HTR-8/SVneo (cell line): ENCODE measurements around the gene CRADD.
"Not testable (repeated sequence)": the region's sequence is repeated elsewhere in the genome, so short reads cannot be mapped to it uniquely, and the experiment has no call there.

Source experiments
- DNase-seq: peaks from one replicate; pipeline ENCODE4 v3.0.0; 2011; ENCODE audit warnings: low spot score, mixed read lengths; ENCODE audit not compliant: insufficient read length
- FAIRE-seq: peaks from 2 replicates; lab custom pipeline; 2011; peaks lifted over from hg19 to GRCh38; lab: Jason Lieb, UNC

The CRADD gene

DNA sequence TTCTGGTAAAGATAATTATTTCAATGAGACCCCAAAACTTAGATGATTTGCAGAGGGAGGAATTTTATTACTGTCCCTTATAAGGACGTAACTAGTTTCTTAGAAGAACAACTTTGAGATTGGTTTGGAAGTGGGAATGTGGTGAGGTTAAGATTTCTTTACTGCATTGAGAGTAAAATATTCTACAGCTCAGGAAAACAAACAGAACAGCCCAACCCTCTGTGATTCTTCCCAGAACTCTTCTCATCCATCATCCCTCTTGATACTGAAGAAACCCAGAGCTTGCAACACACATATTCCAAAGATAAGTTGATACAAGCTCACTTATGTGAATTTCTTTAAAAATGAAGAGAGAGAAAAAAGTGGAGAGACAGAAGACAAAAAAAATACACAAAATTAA lies 234.2 kb downstream of the CRADD start:
- DNase-seq (no peak), FAIRE-seq (no peak)

DNA sequence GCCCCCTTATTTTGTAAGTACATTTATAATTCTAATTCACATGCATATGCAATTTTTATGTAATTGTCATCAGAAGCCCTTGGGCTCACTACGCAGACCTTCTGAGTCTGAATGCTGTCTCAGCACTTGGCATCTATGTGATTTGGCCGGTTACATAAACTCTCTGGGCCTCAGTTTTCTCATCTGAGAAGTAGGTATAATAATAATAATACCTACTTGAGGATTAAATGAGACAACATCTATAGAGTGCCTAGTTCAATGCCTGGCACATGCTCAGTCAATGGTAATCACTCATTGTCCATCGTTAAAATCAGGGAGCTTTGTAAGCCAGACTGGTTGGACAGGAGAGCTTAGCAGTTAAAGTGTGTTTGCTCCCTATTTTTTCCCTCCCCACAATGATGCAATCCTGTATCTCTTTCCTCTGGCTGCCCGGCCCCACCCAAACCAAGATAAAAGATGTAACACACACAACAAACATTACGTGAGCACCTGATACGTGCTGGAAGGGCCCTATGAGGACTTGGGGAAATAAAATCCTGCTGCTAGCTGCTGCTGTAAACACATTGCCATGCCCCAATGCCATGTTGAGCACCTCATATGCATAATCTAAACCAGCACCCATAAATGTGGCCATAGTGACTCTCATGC lies 235.0 kb downstream of the CRADD start:
- no peak for DNase-seq
- no peak for FAIRE-seq

DNA sequence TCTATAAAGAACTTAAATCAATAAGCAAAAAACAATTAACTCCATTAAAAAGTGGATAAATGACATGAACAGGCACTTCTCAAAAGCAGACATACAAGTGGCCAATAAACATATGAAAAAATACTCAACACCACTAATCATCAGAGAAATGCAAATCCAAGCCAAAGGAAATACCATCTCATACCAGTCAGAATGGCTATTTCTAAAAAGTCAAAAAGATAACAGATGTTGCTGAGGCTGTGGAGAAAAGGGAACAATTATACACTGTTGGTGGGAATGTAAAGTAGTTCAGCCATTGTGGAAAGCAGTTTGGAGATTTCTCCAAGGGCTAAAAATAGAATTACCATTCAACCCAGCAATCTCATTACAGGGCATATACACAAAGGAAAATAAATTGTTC lies 236.7 kb downstream of the CRADD start:
- FAIRE-seq (no peak), DNase-seq (no peak)

GRCh38 chr12:93914281-93914680 lies 237.1 kb downstream of the CRADD start:
- DNase-seq (no peak), FAIRE-seq (no peak)

DNA sequence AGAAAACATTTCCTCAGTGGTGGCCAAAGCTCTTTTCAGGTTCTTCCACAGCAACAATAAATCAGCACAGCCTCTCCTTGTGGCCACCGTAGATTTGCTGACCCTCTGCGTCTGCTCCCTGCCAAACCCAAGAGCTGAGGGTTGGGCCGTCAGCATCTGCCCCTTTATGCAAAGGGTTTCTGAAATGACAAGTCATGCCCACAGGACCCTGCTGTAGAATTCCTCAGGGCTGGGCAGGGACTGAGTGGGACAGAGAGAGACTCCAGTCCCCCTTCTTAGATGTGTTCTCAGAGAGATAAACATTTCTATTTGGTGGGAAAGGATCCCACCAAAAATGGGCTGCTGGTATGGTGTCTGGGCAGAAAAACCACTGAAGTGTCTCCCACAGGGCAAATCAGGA lies 238.2 kb downstream of the CRADD start:
- FAIRE-seq = no peak
- DNase-seq = no peak

DNA sequence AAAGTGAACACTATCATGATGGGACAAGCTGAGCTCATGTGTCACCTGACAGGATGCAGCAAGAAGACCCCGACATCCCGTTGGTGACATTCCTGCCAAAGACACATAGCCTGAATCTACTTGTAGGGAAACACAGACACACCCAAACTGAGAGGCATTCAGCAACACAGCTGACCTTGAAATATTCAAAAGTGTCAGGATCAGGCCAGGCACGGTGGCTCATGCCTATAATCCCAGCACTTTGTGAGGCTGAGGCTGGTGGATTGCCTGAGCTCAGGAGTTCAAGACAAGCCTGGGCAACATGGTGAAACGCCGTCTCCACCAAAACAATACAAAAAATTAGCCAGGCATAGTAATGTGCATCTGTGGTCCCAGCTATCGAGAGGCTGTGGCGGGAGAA lies 239.2 kb downstream of the CRADD start:
- DNase-seq = no peak
- FAIRE-seq = no peak

DNA sequence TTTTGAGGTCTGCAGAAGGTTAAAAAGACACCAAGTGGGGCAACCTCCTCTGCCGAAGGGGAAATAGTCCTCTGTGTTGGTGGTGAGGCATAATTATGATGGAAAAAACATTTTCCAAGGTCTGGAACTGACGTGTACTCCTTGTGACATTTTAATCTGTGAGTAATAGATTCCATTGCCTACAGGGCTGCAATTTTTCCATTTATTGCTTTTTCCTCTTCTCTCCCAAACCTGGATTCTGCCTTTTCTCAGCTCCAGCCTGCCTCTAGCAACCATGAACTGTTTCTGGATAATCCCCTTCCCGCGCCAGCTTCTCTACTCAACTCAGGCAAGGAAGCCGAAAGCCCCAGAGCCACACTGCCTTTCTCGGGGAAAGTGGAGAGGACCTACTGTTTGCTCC lies 241.1 kb downstream of the CRADD start:
- DNase-seq = no peak
- FAIRE-seq = no peak

- DNase-seq (no peak), FAIRE-seq (no peak)
Measured at GRCh38 chr12:93918900-93919299, 241.7 kb downstream of the CRADD start.

- FAIRE-seq (no peak), DNase-seq (no peak)
Measured at GRCh38 chr12:93921521-93921920, 244.3 kb downstream of the CRADD start.

DNA sequence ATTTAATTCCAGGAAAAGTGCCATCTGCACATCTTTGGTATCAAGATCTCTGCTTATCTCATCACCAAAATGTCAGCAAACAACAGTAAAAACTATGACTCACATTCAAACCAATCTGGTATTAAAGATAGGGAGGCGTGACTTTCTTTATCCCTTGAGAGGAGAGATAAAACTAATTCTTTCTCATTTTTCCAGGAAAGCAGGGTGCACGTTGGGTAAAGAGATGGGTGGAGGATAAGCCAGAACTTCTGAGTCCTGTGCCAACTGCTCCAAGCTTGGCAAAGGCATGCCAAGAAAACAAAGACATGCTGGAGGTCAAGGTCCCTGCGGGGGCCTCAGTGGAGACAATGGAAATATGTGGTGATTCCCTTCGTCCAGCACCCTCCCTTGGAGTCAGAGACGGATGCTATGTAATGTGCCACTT lies 245.4 kb downstream of the CRADD start:
- DNase-seq (no peak), FAIRE-seq (no peak)

GRCh38 chr12:93924367-93924766 lies 247.2 kb downstream of the CRADD start:
- no peak for DNase-seq
- no peak for FAIRE-seq

GRCh38 chr12:93925585-93926205 lies 248.5 kb downstream of the CRADD start:
- FAIRE-seq (no peak), DNase-seq (no peak)

GRCh38 chr12:93926237-93926636 lies 249.1 kb downstream of the CRADD start:
- FAIRE-seq (no peak), DNase-seq (no peak)

DNA sequence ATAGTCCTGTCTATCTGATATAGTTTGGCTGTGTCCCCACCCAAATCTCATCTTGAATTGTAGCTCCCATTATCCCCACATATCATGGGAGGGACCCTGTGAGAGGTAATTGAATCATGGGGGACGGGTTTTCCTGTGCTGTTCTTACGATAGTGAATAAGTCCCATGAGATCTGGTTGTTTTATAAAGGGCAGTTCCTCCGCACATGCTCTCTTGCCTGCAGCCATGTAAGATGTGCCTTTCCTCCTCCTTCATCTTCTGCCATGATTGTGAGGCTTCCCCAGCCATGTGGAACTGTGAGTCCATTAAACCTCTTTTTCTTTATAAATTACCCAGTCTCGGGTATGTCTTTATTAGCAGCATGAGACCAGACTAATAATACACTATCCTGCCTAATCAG lies 251.9 kb downstream of the CRADD start:
- not testable (repeated sequence) for FAIRE-seq, DNase-seq

DNA sequence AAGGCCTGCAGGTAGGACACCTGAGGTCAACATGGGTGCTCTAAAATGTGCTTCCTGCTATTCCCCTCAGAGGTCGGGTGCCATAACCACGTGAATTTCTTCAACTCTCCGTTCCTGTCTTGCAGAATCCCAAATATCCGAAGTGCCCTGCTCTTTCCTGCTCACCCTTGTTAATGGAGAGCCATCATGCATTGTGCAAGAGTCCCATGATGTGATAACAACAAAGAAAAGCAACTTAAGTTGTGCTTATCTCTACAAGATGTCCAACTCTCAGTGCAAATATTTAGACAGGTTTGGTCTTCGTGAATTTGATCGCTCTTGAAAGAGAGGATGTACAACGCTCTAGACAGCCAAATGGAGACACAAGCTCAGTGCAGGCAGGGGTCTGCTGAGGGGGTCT lies 260.6 kb downstream of the CRADD start:
- no peak for DNase-seq
- no peak for FAIRE-seq

GRCh38 chr12:93938317-93938716 lies 261.1 kb downstream of the CRADD start:
- FAIRE-seq (no peak), DNase-seq (no peak)

GRCh38 chr12:93938931-93939330 lies 261.8 kb downstream of the CRADD start:
- no peak for DNase-seq
- no peak for FAIRE-seq

GRCh38 chr12:93939641-93940325 lies 262.6 kb downstream of the CRADD start:
- no peak for FAIRE-seq
- DNase-seq = no peak

DNA sequence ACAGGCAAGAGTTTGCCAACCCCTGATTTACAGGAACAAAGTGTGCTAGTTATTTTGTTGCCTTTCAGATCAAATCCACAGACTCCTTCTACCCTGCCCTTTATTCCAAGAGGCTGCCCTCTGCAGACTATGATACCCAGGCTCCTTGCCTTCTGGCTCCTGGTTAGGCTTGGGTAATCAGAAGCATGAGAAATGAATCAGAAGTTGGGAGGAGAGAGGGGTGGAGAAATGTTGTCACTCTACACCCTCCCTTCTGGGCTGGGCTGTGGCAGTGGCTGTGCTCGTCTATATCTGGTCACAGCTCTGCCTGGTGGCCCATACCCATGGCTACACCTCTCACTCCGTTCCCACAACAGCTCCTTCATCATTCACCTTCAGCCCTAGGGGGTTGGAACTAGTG lies 266.6 kb downstream of the CRADD start:
- peak; percentile 11 for DNase-seq
- peak; percentile 4 for FAIRE-seq

GRCh38 chr12:93944201-93944600 lies 267.0 kb downstream of the CRADD start:
- DNase-seq (no peak), FAIRE-seq (no peak)
